Activated naive CD4-positive, alpha-beta T cell treated with anti-CD3 and anti-CD28 coated beads for 36 hours (primary cell): Measurements from ENCODE around the gene NRDC. TPM values are rescaled to one million over a fixed set of nuclear protein-coding genes. Genes with fewer than 3 reads are reported as not detected.
A peak's percentile ranks its signal among the peaks of the same experiment; 100 is the strongest.

Experiments used
- CTCF ChIA-PET: fragments of 350-600 bp; sonication (Branson Sonifier 250); formaldehyde crosslinking; loops from one replicate; lab custom pipeline; 2021; ENCODE audit warnings: antibody characterized with exemption; lab: Charles Lee
- DNase-seq: peaks from one replicate; pipeline ENCODE4 v3.0.0-alpha.2; 2020
- H3K27ac Mint-ChIP-seq: one replicate; pipeline ENCODE4 v1.8.0; 2021; ENCODE audit warnings: mild to moderate bottlenecking, mixed read lengths
- H3K27me3 Mint-ChIP-seq: one replicate; pipeline ENCODE4 v1.8.0; 2021; ENCODE audit warnings: low read depth, mixed read lengths
- H3K36me3 Mint-ChIP-seq: one replicate; pipeline ENCODE4 v1.8.0; 2021; ENCODE audit warnings: low read depth, mixed read lengths
- H3K4me1 Mint-ChIP-seq: one replicate; pipeline ENCODE4 v1.8.0; 2021; ENCODE audit warnings: low read depth, mixed read lengths
- H3K4me3 Mint-ChIP-seq: one replicate; pipeline ENCODE4 v1.8.0; 2021; ENCODE audit warnings: mild to moderate bottlenecking, moderate library complexity, mixed read lengths
- H3K9me3 Mint-ChIP-seq: one replicate; pipeline ENCODE4 v1.8.0; 2021; ENCODE audit warnings: mixed read lengths
- intact Hi-C: fragments of 100-400 bp; cut with micrococcal nuclease; formaldehyde crosslinking; loops from one replicate; pipeline ENCODE4 v1.15.1; 2023
- total RNA-seq, 2 experiments: library from RNA; stranded (reverse); gene quantifications; one replicate each; pipeline ENCODE4 v1.2.3, GENCODE V29; 2021

NRDC gene
- 100 to 1,000 TPM; 136 to 145 TPM for total RNA-seq

- no peak within 1 kb of the TSS for H3K27ac Mint-ChIP-seq
- DNase-seq, result peak; percentile 100
- CTCF ChIA-PET, result interaction anchor here (0.5 kb wide), 1 partner anchor 221 kb away, joined by 3 read pairs; no protein-coding TSS in a partner anchor
- H3K36me3 Mint-ChIP-seq, result peaks cover 9% of the 10 kb centered on the region
- H3K4me1 Mint-ChIP-seq, result peaks cover 26% of the 10 kb centered on the region
- no peak within 1 kb of the TSS for H3K4me3 Mint-ChIP-seq
- no peaks in the 10 kb centered on the region for H3K9me3 Mint-ChIP-seq
- peaks cover 2% of the 10 kb centered on the region for H3K27me3 Mint-ChIP-seq
- intact Hi-C loops, result loop anchor here (1.0 to 5.0 kb wide), 13 partner anchors 9 to 911 kb away; partner anchors contain the start of genes BTF3L4, EPS15, ORC1 and OSBPL9
Measured at GRCh38 chr1:51878616-51879336, at the start of gene NRDC. TSS of gene NRDC (minus strand) at chr1:51878727. CDS start at chr1:51878615, 112 bp downstream.

GRCh38 chr1:51927029-51927428 is 48.5 kb upstream of the NRDC start:
- H3K27me3 Mint-ChIP-seq, result no peaks in the 10 kb centered on the region
- no peak overlapping the region for H3K4me3 Mint-ChIP-seq
- no peaks in the 10 kb centered on the region for H3K4me1 Mint-ChIP-seq
- DNase-seq, result no peak
- no peak overlapping the region for H3K27ac Mint-ChIP-seq
- H3K9me3 Mint-ChIP-seq, result no peaks in the 10 kb centered on the region
- CTCF ChIA-PET, result interaction anchor here (2.7 kb wide), 1 partner anchor 30 kb away, joined by 12 read pairs; no protein-coding TSS in a partner anchor
- H3K36me3 Mint-ChIP-seq, result no peaks in the 10 kb centered on the region
- intact Hi-C loops, result no loop called here

GRCh38 chr1:51926171-51926812 is 47.8 kb upstream of the NRDC start:
- CTCF ChIA-PET, result interaction anchor here (0.6 to 2.7 kb wide), 2 partner anchors 30 to 63 kb away, joined by 3 to 12 read pairs; no protein-coding TSS in a partner anchor
- H3K36me3 Mint-ChIP-seq, result no peaks in the 10 kb centered on the region
- H3K4me1 Mint-ChIP-seq, result no peaks in the 10 kb centered on the region
- no peak overlapping the region for H3K4me3 Mint-ChIP-seq
- H3K27ac Mint-ChIP-seq, result no peak overlapping the region
- H3K9me3 Mint-ChIP-seq, result no peaks in the 10 kb centered on the region
- DNase-seq, result peak; percentile 18
- no peaks in the 10 kb centered on the region for H3K27me3 Mint-ChIP-seq
- intact Hi-C loops, result no loop called here

- Mint-ChIP-seq H3K27me3 (no peaks in the 10 kb centered on the region), H3K27ac (no peak overlapping the region), H3K9me3 (no peaks in the 10 kb centered on the region), H3K36me3 (no peaks in the 10 kb centered on the region), H3K4me3 (no peak overlapping the region), H3K4me1 (no peaks in the 10 kb centered on the region)
- CTCF ChIA-PET, result interaction anchor here (0.8 to 1.5 kb wide), 4 partner anchors 22 to 81 kb away, joined by 3 read pairs; no protein-coding TSS in a partner anchor
- intact Hi-C loops, result loop anchor here (2.0 kb wide), 2 partner anchors 28 to 78 kb away; no protein-coding TSS in a partner anchor
- peak; percentile 68 for DNase-seq
Measured at GRCh38 chr1:51924455-51924854, 45.9 kb upstream of the NRDC start.

GRCh38 chr1:51922040-51922439 is 43.5 kb upstream of the NRDC start:
- Mint-ChIP-seq H3K27ac (no peak overlapping the region), H3K4me1 (no peaks in the 10 kb centered on the region), H3K4me3 (no peak overlapping the region), H3K9me3 (no peaks in the 10 kb centered on the region), H3K27me3 (no peaks in the 10 kb centered on the region), H3K36me3 (no peaks in the 10 kb centered on the region)
- intact Hi-C loops, result no loop called here
- CTCF ChIA-PET, result no interaction called here
- DNase-seq, result no peak

- intact Hi-C loops, result no loop called here
- no peak overlapping the region for H3K4me3 Mint-ChIP-seq
- CTCF ChIA-PET, result no interaction called here
Measured at GRCh38 chr1:51920130-51920529, 41.6 kb upstream of the NRDC start.

GRCh38 chr1:51919684-51920083 is 41.2 kb upstream of the NRDC start:
- Mint-ChIP-seq H3K36me3 (no peaks in the 10 kb centered on the region), H3K27me3 (no peaks in the 10 kb centered on the region), H3K9me3 (no peaks in the 10 kb centered on the region), H3K4me3 (no peak overlapping the region), H3K4me1 (no peaks in the 10 kb centered on the region), H3K27ac (no peak overlapping the region)
- CTCF ChIA-PET, result no interaction called here
- intact Hi-C loops, result no loop called here
- DNase-seq, result no peak

More at GRCh38 chr1:51920130-51920529, 41.6 kb upstream of the NRDC start:
- no peak for DNase-seq
- Mint-ChIP-seq H3K9me3 (no peaks in the 10 kb centered on the region), H3K36me3 (no peaks in the 10 kb centered on the region), H3K27me3 (no peaks in the 10 kb centered on the region), H3K27ac (no peak overlapping the region), H3K4me1 (no peaks in the 10 kb centered on the region)

- Mint-ChIP-seq H3K27me3 (no peaks in the 10 kb centered on the region), H3K27ac (no peak overlapping the region), H3K9me3 (no peaks in the 10 kb centered on the region), H3K4me1 (no peaks in the 10 kb centered on the region), H3K36me3 (no peaks in the 10 kb centered on the region), H3K4me3 (no peak overlapping the region)
- CTCF ChIA-PET, result no interaction called here
- DNase-seq, result no peak
- intact Hi-C loops, result no loop called here
Measured at GRCh38 chr1:51916587-51917405, 38.3 kb upstream of the NRDC start.

GRCh38 chr1:51915951-51916350 is 37.4 kb upstream of the NRDC start:
- CTCF ChIA-PET, result no interaction called here
- Mint-ChIP-seq H3K36me3 (no peaks in the 10 kb centered on the region), H3K27me3 (no peaks in the 10 kb centered on the region), H3K4me3 (no peak overlapping the region), H3K27ac (no peak overlapping the region), H3K4me1 (no peaks in the 10 kb centered on the region), H3K9me3 (no peaks in the 10 kb centered on the region)
- no peak for DNase-seq
- intact Hi-C loops, result no loop called here

- CTCF ChIA-PET, result interaction anchor here (0.6 kb wide), 1 partner anchor 159 kb away, joined by 3 read pairs; no protein-coding TSS in a partner anchor
Measured at GRCh38 chr1:51912881-51913280, 34.4 kb upstream of the NRDC start.

GRCh38 chr1:51910221-51911000 is 31.9 kb upstream of the NRDC start:
- H3K9me3 Mint-ChIP-seq, result peaks cover 3% of the 10 kb centered on the region
- no peak overlapping the region for H3K4me3 Mint-ChIP-seq
- H3K4me1 Mint-ChIP-seq, result peaks cover 5% of the 10 kb centered on the region
- CTCF ChIA-PET, result no interaction called here
- DNase-seq, result no peak
- intact Hi-C loops, result no loop called here
- H3K27ac Mint-ChIP-seq, result no peak overlapping the region
- no peaks in the 10 kb centered on the region for H3K36me3 Mint-ChIP-seq
- H3K27me3 Mint-ChIP-seq, result no peaks in the 10 kb centered on the region

More at GRCh38 chr1:51912881-51913280, 34.4 kb upstream of the NRDC start:
- DNase-seq, result no peak
- Mint-ChIP-seq H3K9me3 (no peaks in the 10 kb centered on the region), H3K4me3 (no peak overlapping the region), H3K27me3 (no peaks in the 10 kb centered on the region), H3K36me3 (no peaks in the 10 kb centered on the region), H3K4me1 (no peaks in the 10 kb centered on the region), H3K27ac (no peak overlapping the region)
- intact Hi-C loops, result no loop called here
